Activated CD4-positive, alpha-beta T cell treated with anti-CD3 and anti-CD28 coated beads for 36 hours (primary cell): ENCODE results near the gene TFPT. TPM values are rescaled to one million over a fixed set of nuclear protein-coding genes. Genes with fewer than 3 reads are reported as not detected.

Source experiments
- ATAC-seq: fragments of 200-7000 bp; cut with Tn5 transposase; one replicate; pipeline ENCODE4 v1.10.0; 2021; ENCODE audit warnings: mild to moderate bottlenecking, moderate library complexity
- CTCF ChIA-PET: fragments of 350-600 bp; sonication (Branson Sonifier 250); formaldehyde crosslinking; loops from one replicate; lab custom pipeline; 2021; ENCODE audit warnings: antibody characterized with exemption; lab: Charles Lee
- POLR2A ChIA-PET: fragments of 350-600 bp; sonication (Branson Sonifier 250); formaldehyde crosslinking; loops from one replicate; lab custom pipeline; 2021; ENCODE audit warnings: antibody characterized with exemption, inconsistent platforms; lab: Charles Lee
- DNase-seq: peaks from one replicate; pipeline ENCODE4 v3.0.0-alpha.2; 2020
- H3K27ac Mint-ChIP-seq: one replicate; pipeline ENCODE4 v1.8.0; 2021; ENCODE audit warnings: mixed read lengths
- H3K27me3 Mint-ChIP-seq: one replicate; pipeline ENCODE4 v1.8.0; 2021; ENCODE audit warnings: mixed read lengths
- H3K36me3 Mint-ChIP-seq: one replicate; pipeline ENCODE4 v1.8.0; 2021; ENCODE audit warnings: low read depth, mixed read lengths
- H3K4me1 Mint-ChIP-seq: one replicate; pipeline ENCODE4 v1.8.0; 2021; ENCODE audit warnings: mixed read lengths
- H3K4me3 Mint-ChIP-seq: one replicate; pipeline ENCODE4 v1.8.0; 2021; ENCODE audit warnings: mild to moderate bottlenecking, moderate library complexity, mixed read lengths
- H3K9me3 Mint-ChIP-seq: one replicate; pipeline ENCODE4 v1.8.0; 2021; ENCODE audit warnings: low read depth, mixed read lengths
- intact Hi-C, 2 experiments: fragments of 100-400 bp; cut with DNase I in 1 of 2; cut with micrococcal nuclease in 1 of 2; formaldehyde crosslinking; loops; one replicate each; pipeline versions ENCODE4 v1.14.2 to v1.15.1; 2022 to 2024; cut with DNase I, micrococcal nuclease
- total RNA-seq, 2 experiments: library from RNA; stranded (reverse); gene quantifications; one replicate each; pipeline ENCODE4 v1.2.3, GENCODE V29; 2021

Gene TFPT
- total RNA-seq, 2 experiments from 2014 or later = 28.5 to 39.3 TPM

DNA sequence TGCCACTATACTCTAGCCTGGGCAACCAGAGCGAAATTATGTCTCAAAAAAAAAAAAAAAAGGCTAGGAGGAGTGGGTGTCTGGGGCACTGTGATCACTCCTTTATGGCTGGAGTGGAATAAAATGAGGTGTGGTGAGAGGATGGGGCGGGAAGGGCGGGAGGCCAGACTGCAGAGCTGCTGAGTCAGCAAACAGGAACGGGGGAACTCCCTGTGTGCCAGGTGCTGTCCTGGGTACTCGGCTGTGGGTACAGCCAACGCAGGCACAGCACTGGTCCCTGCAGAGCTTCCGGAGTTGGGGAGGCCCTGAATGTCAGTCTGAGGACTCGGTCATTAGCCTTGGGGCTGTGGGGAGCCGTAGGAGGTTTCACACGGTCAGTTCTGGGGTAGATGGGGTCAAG is 5.8 kb upstream of the TFPT start:
- no peak overlapping the region for H3K4me3 Mint-ChIP-seq
- ATAC-seq (no peak), DNase-seq (no peak)
- no peaks in the 10 kb centered on the region for H3K27me3 Mint-ChIP-seq
- intact Hi-C loops = no loop called here
- ChIA-PET POLR2A (no interaction called here), CTCF (no interaction called here)
- H3K36me3 Mint-ChIP-seq = peaks cover 49% of the 10 kb centered on the region
- H3K4me1 Mint-ChIP-seq = peaks cover 14% of the 10 kb centered on the region
- H3K27ac Mint-ChIP-seq = no peak overlapping the region
- no peaks in the 10 kb centered on the region for H3K9me3 Mint-ChIP-seq

DNA sequence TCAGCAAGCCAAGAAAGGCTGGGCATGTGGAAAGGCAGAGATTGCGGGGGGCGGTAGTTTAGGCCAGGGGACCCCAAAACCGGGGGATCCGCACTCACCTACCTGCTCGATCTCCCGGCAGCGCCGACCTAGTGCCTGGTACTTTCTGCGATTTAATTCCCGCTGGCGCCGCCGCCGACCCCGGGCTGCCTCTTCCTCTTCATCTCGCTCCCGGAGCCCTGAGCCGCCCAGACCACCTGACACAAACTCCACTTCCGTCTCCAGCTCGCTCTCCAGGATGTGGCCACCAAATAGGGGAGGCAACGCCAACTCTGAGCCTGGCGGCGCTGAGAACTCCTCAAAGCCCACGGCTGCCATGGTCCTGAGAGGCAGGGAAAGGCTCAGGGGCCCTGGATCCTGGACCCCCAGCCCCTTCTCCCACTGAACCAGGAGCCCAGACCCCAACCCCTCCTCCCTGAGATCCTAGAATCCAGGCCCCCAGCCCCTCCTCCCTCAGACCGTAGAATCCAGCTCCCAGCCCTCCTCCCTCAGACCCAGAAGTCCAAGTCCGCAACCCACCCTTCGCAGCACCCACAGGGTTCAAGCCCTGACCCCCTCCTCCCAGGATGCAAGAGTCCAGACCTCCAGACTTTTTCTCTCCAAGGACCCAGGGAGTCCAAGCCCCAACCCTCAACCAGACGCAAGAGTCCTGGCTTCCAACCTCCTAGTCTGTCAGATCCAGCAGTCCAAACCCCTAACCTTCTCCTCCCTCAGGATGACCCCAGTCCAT is 933 bp downstream of the TFPT start:
- intact Hi-C loops = loop anchor here (1.0 to 5.0 kb wide), 12 partner anchors 12 to 1012 kb away; partner anchors contain the start of genes CNOT3 (in 2 of the 2), LENG1 (in 2 of the 2), NDUFA3 (in 2 of the 2) and LENG8 (in 1 of the 2)
- POLR2A ChIA-PET = interaction anchor here (1.0 to 3.5 kb wide), 5 partner anchors 11 to 349 kb away, joined by 3 to 32 read pairs (median 9); partner anchors contain the start of genes CNOT3, LENG9, MBOAT7 and NDUFA3
- ATAC-seq (peak; percentile 55), DNase-seq (peak; percentile 76)
- Mint-ChIP-seq H3K36me3 (peaks cover 44% of the 10 kb centered on the region), H3K4me3 (peak overlapping the region; percentile 83), H3K27ac (peak overlapping the region; percentile 96), H3K4me1 (peaks cover 25% of the 10 kb centered on the region), H3K9me3 (no peaks in the 10 kb centered on the region), H3K27me3 (no peaks in the 10 kb centered on the region)
- CTCF ChIA-PET = interaction anchor here (0.6 to 1.4 kb wide), 3 partner anchors 12 to 1347 kb away, joined by 4 read pairs; partner anchors contain the start of genes CNOT3 and NDUFA3

DNA sequence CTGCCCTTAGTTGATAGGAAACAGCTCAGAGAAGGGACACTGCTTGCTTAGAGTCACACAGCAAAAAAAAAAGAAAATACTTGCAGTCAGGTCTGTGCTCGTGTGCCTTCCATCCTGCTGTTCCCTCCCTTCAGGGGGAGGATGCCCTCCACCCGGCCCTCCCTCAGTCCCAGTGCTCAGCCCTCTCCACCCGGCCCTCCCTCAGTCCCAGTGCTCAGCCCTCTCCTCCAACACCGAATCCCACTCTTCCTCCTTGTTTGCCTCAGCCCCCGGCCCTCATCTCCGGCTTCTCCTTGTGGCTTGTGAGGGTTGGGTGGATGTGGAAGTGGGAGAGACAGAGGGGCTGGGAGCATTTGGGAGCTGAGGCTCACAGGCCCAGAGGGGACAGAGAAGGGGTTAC is 5.8 kb downstream of the TFPT start:
- Mint-ChIP-seq H3K27ac (no peak overlapping the region), H3K4me3 (no peak overlapping the region), H3K36me3 (peaks cover 47% of the 10 kb centered on the region), H3K4me1 (peaks cover 16% of the 10 kb centered on the region), H3K9me3 (no peaks in the 10 kb centered on the region), H3K27me3 (no peaks in the 10 kb centered on the region)
- DNase-seq = no peak
- ATAC-seq = no peak
- CTCF ChIA-PET = no interaction called here
- intact Hi-C loops = no loop called here
- POLR2A ChIA-PET = no interaction called here

DNA sequence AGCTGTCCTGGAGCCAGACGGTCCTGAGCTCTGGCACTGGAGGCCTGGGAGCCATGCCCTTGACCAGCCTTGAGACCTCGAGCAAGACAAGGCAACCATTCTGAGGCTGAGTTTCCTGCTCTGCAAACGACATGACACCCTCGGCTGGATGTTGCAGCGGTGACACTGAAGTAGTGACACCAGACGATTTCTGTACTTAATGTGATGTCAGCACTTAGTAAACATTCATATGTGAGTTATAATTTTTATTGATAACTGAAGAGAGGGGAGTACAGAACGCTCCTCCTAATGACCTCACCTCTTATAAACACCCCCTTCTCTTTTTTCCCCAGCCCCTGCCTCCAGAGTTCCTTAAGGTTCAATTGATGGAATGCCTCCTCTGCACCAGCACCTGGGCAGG is 7.0 kb downstream of the TFPT start:
- DNase-seq (no peak), ATAC-seq (no peak)
- H3K4me3 Mint-ChIP-seq = no peak overlapping the region
- H3K27me3 Mint-ChIP-seq = no peaks in the 10 kb centered on the region
- H3K9me3 Mint-ChIP-seq = no peaks in the 10 kb centered on the region
- H3K4me1 Mint-ChIP-seq = peaks cover 10% of the 10 kb centered on the region
- intact Hi-C loops = no loop called here
- ChIA-PET POLR2A (no interaction called here), CTCF (no interaction called here)
- no peak overlapping the region for H3K27ac Mint-ChIP-seq
- H3K36me3 Mint-ChIP-seq = peaks cover 38% of the 10 kb centered on the region

DNA sequence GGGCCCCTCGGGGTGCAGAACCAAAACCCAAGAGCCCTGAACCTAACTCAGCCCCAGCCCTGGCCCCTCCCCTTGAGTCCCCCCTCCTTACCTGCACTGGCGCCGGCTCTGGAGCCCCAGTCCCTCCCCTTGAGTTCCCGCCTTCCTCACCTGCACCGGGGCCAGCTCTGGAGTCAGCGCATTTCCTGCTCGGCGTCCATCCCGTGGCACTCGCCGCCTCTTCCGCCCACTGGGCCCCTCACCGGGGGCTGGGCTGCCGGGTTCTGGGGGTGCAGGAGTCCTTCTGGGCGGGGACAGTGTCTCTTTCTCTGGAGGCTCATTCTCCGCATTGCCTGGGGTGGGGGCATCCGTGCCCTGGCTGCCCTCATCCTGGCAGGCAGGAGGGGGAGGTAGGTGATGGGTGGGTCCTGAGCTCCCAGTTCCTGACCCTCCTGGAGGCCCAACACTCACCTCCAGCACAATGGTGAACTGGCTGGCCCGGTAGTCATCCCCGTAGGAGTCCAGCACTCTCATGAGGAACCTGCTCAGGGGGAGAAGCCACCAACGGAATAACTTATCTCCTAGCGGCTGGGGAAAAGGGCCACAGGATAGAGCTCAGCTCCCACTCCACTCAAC is 7.5 kb downstream of the TFPT start:
- H3K9me3 Mint-ChIP-seq = no peaks in the 10 kb centered on the region
- H3K4me1 Mint-ChIP-seq = peaks cover 13% of the 10 kb centered on the region
- ATAC-seq = no peak
- H3K4me3 Mint-ChIP-seq = no peak overlapping the region
- no peak for DNase-seq
- POLR2A ChIA-PET = no interaction called here
- no peak overlapping the region for H3K27ac Mint-ChIP-seq
- intact Hi-C loops = no loop called here
- CTCF ChIA-PET = no interaction called here
- peaks cover 37% of the 10 kb centered on the region for H3K36me3 Mint-ChIP-seq
- H3K27me3 Mint-ChIP-seq = no peaks in the 10 kb centered on the region

DNA sequence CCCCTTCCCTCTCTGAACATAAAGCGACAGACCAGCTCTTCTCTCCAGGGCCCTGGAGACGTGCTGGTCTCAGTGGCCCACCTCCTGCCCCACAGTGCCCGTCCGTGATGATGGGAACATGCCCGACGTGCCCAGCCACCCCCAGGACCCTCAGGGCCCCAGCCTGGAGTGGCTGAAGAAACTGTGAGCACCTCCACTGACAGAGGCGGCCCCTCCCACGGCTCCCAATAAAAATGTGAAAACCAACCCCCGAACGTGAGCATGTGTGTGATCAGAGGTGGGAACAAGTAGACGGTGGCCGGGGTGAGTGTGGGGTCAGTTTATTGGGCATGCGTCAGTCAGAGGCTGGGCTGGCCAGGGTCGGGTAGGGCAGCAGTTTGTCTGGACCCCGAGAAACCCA is 8.7 kb downstream of the TFPT start:
- Mint-ChIP-seq H3K27ac (no peak overlapping the region), H3K4me3 (no peak overlapping the region), H3K9me3 (no peaks in the 10 kb centered on the region), H3K4me1 (peaks cover 18% of the 10 kb centered on the region), H3K36me3 (peaks cover 34% of the 10 kb centered on the region), H3K27me3 (no peaks in the 10 kb centered on the region)
- POLR2A ChIA-PET = no interaction called here
- intact Hi-C loops = no loop called here
- CTCF ChIA-PET = no interaction called here
- DNase-seq = no peak
- ATAC-seq = no peak

DNA sequence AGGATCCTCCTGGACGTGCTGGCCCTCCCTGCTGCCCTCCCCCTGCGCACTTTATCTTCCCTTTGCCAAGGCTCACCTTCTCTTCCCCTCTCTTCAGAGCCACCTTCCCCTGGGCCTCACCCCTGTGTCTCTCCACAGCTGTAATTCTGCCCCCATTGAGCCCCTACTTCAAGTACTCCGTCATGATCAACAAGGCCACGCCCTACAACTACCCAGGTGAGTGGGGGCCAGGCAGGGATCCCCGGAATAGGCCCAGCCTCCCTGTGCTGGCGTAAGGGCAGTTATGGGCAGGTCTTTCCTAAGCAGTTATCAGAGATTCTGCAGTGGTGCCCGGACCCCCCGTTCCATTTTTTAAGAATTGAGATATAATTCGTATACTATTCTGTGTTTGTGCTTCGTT is 9.7 kb downstream of the TFPT start:
- no peaks in the 10 kb centered on the region for H3K27me3 Mint-ChIP-seq
- DNase-seq (no peak), ATAC-seq (no peak)
- H3K4me3 Mint-ChIP-seq = no peak overlapping the region
- POLR2A ChIA-PET = no interaction called here
- H3K9me3 Mint-ChIP-seq = no peaks in the 10 kb centered on the region
- intact Hi-C loops = no loop called here
- CTCF ChIA-PET = no interaction called here
- H3K27ac Mint-ChIP-seq = no peak overlapping the region
- peaks cover 32% of the 10 kb centered on the region for H3K36me3 Mint-ChIP-seq
- peaks cover 17% of the 10 kb centered on the region for H3K4me1 Mint-ChIP-seq

DNA sequence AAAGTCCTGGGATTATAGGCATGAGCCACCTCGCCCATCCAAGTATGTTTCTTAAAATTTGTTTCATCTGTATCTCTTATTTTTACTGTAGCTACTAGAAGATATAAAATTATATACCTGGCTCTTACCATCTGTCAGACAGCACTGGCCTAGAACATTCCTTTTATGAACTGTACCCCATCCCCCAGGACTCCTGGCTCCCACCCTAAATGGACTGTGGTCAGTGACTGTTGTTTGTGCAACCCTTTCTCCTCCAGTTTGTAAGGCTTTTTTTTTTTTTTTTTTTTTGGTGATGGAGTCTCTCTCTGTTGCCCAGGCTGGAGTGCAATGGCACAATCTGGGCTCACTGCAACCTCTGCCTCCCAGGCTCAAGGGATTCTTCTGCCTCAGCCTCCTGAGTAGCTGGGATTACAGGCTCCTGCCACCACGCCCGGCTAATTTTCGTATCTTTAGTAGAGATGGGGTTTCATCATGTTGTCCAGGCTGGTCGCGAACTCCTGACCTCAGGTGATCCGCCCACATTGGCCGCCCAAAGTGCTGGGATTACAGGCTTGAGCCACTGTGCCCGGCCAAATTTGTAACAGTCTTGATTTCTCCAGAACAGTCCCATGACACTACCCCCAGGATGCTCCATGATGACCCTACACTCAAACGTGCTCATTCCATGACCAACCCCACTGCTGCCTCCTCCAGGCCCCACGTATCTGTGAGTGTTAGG is 10.3 kb downstream of the TFPT start:
- no peaks in the 10 kb centered on the region for H3K27me3 Mint-ChIP-seq
- DNase-seq = no peak
- peaks cover 28% of the 10 kb centered on the region for H3K36me3 Mint-ChIP-seq
- no peak overlapping the region for H3K27ac Mint-ChIP-seq
- H3K4me1 Mint-ChIP-seq = peaks cover 16% of the 10 kb centered on the region
- ChIA-PET POLR2A (no interaction called here), CTCF (no interaction called here)
- intact Hi-C loops = loop anchor here in 1 of 2 experiments (5.0 kb wide), 1 partner anchor 1012 kb away; the partner anchor contains the start of gene PPP1R12C
- ATAC-seq = no peak
- H3K4me3 Mint-ChIP-seq = no peak overlapping the region
- no peaks in the 10 kb centered on the region for H3K9me3 Mint-ChIP-seq

DNA sequence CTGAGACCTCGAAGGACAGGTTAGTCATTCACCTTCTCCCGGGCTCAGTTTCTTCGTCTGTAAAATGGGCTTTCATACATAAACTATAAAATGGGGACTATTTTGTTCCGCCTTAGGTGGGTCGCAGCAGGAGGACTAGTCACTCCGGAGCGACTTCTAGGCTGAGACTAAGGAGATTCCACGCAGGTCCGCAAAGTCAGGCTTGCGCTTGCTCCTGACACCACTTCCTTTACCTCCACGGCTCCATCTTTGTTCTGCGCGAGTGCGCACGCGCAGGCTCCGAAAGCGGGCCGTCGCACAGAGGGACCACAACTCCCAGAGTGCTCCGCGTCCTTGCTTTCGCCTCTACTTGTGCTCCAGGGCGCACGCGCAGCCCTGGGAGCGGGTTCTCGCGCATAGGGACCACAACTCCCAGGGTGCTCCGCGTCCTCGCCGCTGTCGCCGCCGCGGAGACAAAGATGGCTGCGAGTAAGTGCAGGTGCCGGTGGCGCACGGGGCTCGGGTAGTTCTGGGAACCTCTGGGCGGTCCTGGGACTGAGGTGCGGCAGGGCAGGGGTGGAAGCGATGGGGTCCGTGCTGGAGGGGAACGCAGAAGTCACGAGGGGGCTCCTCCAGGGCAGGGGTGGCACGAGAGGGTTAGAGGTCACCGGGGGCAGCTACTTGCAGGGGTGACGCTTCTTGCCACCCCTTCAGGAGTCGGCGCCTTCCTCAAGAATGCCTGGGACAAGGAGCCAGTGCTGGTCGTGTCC is 12.9 kb downstream of the TFPT start, which contains the start of gene NDUFA3:
TSS of gene NDUFA3 (plus strand) at position 435 of the 749 bp plus-strand sequence. CDS start at position 459, 24 bp downstream.
- ChIA-PET CTCF (interaction anchor here (0.7 to 1.1 kb wide), 2 partner anchors 12 to 561 kb away, joined by 4 read pairs; partner anchors contain the start of genes PRPF31 and TFPT), POLR2A (interaction anchor here (2.4 kb wide), 1 partner anchor 13 kb away, joined by 9 read pairs; the partner anchor contains the start of genes PRPF31 and TFPT)
- intact Hi-C loops = loop anchor here (1.0 to 5.0 kb wide), 11 partner anchors 13 to 1015 kb away; partner anchors contain the start of genes CNOT3 (in 2 of the 2), PRPF31 (in 2 of the 2), RPS9 (in 2 of the 2) and TFPT (in 2 of the 2)
- Mint-ChIP-seq H3K27me3 (no peaks in the 10 kb centered on the region), H3K27ac (peak within 1 kb of the TSS; percentile 96), H3K4me3 (peak within 1 kb of the TSS; percentile 93), H3K4me1 (peaks cover 16% of the 10 kb centered on the region), H3K9me3 (no peaks in the 10 kb centered on the region), H3K36me3 (peaks cover 17% of the 10 kb centered on the region)
- ATAC-seq (peak; percentile 99), DNase-seq (peak; percentile 98)

DNA sequence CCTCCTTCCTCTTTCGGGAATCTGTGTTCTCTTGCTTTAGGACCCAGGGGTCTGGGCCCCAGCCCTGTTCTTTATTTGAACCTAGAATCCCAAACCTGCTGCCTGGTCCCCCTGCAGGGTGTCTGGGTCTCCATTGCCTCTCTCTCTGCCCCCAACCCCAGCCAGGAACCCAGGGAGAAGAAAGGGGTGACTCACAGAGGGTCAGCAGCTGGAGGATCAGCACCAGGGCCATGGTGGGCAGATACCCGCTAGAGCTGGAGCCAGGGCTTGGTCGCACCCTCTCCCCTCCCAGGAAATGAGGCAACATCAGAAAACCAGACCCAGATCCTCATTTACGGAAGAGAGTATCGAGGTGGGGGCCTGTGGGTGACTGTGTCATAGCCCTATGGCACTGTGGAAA is 14.9 kb downstream of the TFPT start, which contains the start of gene OSCAR:
TSS of gene OSCAR (minus strand) at position 243 of the 400 bp plus-strand sequence. CDS start at position 232, 11 bp downstream.
- H3K9me3 Mint-ChIP-seq = no peaks in the 10 kb centered on the region
- POLR2A ChIA-PET = interaction anchor here (0.6 kb wide), 1 partner anchor 15 kb away, joined by 7 read pairs; the partner anchor contains the start of genes PRPF31 and TFPT
- peaks cover 3% of the 10 kb centered on the region for H3K36me3 Mint-ChIP-seq

More for the DNA sequence above, 14.9 kb downstream of the TFPT start, which contains the start of gene OSCAR:
- no peak for DNase-seq
- H3K4me3 Mint-ChIP-seq = no peak within 1 kb of the TSS
- CTCF ChIA-PET = no interaction called here
- intact Hi-C loops = loop anchor here in 1 of 2 experiments (5.0 kb wide), 1 partner anchor 1017 kb away; the partner anchor contains the start of gene PPP1R12C
- H3K27me3 Mint-ChIP-seq = peaks cover 5% of the 10 kb centered on the region
- no peak for ATAC-seq
- H3K4me1 Mint-ChIP-seq = peaks cover 18% of the 10 kb centered on the region
- peak within 1 kb of the TSS; percentile 13 for H3K27ac Mint-ChIP-seq
